Osteoblast (primary cell): ENCODE results near the gene ERVV-1. TPM values are rescaled to one million over a fixed set of nuclear protein-coding genes. Genes with fewer than 3 reads are reported as not detected.

Experiments
- DNase-seq: peaks from one replicate; pipeline ENCODE4 v3.0.0; 2011; ENCODE audit warnings: low spot score, mixed read lengths; ENCODE audit not compliant: insufficient read length; ENCODE audit errors: missing footprints
- H2AFZ ChIP-seq: 2 replicates; pipeline ENCODE4 v1.6.0; 2011; ENCODE audit warnings: mild to moderate bottlenecking, low read length
- H3K27ac ChIP-seq: 2 replicates; pipeline ENCODE4 v1.5.1; 2011; ENCODE audit warnings: mild to moderate bottlenecking, low read depth, low read length, moderate library complexity
- H3K27me3 ChIP-seq: 2 replicates; pipeline ENCODE4 v1.6.0; 2012; ENCODE audit warnings: mild to moderate bottlenecking, control low read depth, inconsistent platforms, low read length, moderate library complexity; ENCODE audit not compliant: insufficient read depth
- H3K36me3 ChIP-seq: 2 replicates; pipeline ENCODE4 v1.5.1; 2011; ENCODE audit warnings: mild to moderate bottlenecking, low read length, control low read depth, moderate library complexity; ENCODE audit not compliant: insufficient read depth
- H3K4me1 ChIP-seq: 2 replicates; pipeline ENCODE4 v1.5.1; 2011; ENCODE audit warnings: mild to moderate bottlenecking, low read length, control low read depth, moderate library complexity; ENCODE audit not compliant: insufficient read depth
- H3K4me2 ChIP-seq: 2 replicates; pipeline ENCODE4 v1.6.0; 2011; ENCODE audit warnings: mild to moderate bottlenecking, low read length; ENCODE audit not compliant: insufficient read depth
- H3K4me3 ChIP-seq: fragments of 200-600 bp; sonication (generic); 3 replicates; pipeline ENCODE4 v1.5.1; 2012; ENCODE audit warnings: mild to moderate bottlenecking, low read length, inconsistent platforms; ENCODE audit not compliant: insufficient read depth
- H3K79me2 ChIP-seq: 2 replicates; pipeline ENCODE4 v1.6.0; 2012; ENCODE audit warnings: mild to moderate bottlenecking, low read length, control low read depth, inconsistent platforms; ENCODE audit not compliant: insufficient read depth
- H3K9me3 ChIP-seq: 2 replicates; pipeline ENCODE4 v1.5.1; 2011; ENCODE audit warnings: low read depth, low read length, control low read depth
- H4K20me1 ChIP-seq: 2 replicates; pipeline ENCODE4 v1.6.0; 2012; ENCODE audit warnings: mild to moderate bottlenecking, low read length, control low read depth; ENCODE audit not compliant: insufficient read depth
- total RNA-seq: library from RNA; depleted of rRNA; stranded (reverse); fragments of >200 nt; gene quantifications from 2 replicates; pipeline ENCODE4 v1.2.3, GENCODE V29; 2012
- TF ChIP-seq, protein P1 (sequence below): IDR thresholded peaks from 2 replicates; pipeline ENCODE4 v1.5.1; 2011; ENCODE audit warnings: mild to moderate bottlenecking, low read depth, low read length, moderate library complexity; ENCODE audit errors: extremely low read depth

Gene ERVV-1
- total RNA-seq, 1 donor, result not detected

DNA sequence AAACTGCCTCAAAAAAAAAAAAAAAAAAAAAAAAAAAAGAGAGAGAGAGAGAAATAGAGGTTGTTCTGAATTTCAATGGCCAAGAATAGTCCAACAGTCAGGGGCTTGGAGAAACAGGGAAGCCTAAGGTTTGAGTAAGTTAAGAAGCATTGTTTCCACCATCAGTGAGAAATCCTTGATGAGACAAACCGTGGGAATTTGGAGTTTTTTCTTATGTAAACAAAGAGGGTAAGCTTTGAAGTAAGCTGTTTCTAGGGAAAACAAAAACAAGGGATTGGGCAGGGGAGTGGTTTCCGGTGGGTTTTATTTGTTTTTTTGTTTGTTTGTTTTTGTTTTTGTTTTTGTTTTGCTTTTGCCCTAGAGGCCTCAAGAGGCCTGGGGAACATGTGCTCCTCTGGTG is 11.2 kb upstream of the ERVV-1 start:
- Histone ChIP-seq H3K36me3 (no peaks in the 10 kb centered on the region), H3K4me1 (no peaks in the 10 kb centered on the region), H3K79me2 (no peaks in the 10 kb centered on the region), H3K9me3 (no peaks in the 10 kb centered on the region), H4K20me1 (no peaks in the 10 kb centered on the region), H3K4me2 (no peak overlapping the region), H3K4me3 (no peak overlapping the region), H2AFZ (no peak overlapping the region), H3K27me3 (no peaks in the 10 kb centered on the region), H3K27ac (no peak overlapping the region)
- DNase-seq, result no peak
- TF ChIP-seq, protein P1, sequence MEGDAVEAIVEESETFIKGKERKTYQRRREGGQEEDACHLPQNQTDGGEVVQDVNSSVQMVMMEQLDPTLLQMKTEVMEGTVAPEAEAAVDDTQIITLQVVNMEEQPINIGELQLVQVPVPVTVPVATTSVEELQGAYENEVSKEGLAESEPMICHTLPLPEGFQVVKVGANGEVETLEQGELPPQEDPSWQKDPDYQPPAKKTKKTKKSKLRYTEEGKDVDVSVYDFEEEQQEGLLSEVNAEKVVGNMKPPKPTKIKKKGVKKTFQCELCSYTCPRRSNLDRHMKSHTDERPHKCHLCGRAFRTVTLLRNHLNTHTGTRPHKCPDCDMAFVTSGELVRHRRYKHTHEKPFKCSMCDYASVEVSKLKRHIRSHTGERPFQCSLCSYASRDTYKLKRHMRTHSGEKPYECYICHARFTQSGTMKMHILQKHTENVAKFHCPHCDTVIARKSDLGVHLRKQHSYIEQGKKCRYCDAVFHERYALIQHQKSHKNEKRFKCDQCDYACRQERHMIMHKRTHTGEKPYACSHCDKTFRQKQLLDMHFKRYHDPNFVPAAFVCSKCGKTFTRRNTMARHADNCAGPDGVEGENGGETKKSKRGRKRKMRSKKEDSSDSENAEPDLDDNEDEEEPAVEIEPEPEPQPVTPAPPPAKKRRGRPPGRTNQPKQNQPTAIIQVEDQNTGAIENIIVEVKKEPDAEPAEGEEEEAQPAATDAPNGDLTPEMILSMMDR, result no peak

DNA sequence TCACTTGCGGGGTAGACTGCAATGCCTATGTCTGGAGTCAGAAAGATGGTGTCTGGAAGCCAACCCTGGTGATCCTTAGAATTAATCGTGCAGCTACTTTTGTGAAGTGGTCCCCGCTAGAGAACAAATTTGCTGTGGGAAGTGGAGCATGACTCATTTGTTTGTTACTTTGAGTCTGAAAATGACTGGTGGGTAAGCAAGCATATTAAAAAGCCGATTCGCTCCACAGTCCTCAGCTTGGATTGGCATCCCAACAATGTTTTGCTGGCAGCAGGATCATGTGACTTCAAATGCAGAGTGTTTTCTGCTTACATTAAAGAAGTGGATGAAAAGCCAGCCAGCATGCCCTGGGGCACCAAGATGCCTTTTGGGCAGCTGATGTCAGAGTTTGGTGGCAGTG is 9.5 kb upstream of the ERVV-1 start:
- no peaks in the 10 kb centered on the region for H3K9me3 ChIP-seq
- H4K20me1 ChIP-seq, result no peaks in the 10 kb centered on the region
- no peaks in the 10 kb centered on the region for H3K79me2 ChIP-seq
- H3K27me3 ChIP-seq, result no peaks in the 10 kb centered on the region
- no peaks in the 10 kb centered on the region for H3K36me3 ChIP-seq
- no peak overlapping the region for H3K27ac ChIP-seq
- H3K4me3 ChIP-seq, result no peak overlapping the region
- TF ChIP-seq, protein P1, result no peak
- no peak for DNase-seq
- no peaks in the 10 kb centered on the region for H3K4me1 ChIP-seq
- H2AFZ ChIP-seq, result no peak overlapping the region
- no peak overlapping the region for H3K4me2 ChIP-seq

DNA sequence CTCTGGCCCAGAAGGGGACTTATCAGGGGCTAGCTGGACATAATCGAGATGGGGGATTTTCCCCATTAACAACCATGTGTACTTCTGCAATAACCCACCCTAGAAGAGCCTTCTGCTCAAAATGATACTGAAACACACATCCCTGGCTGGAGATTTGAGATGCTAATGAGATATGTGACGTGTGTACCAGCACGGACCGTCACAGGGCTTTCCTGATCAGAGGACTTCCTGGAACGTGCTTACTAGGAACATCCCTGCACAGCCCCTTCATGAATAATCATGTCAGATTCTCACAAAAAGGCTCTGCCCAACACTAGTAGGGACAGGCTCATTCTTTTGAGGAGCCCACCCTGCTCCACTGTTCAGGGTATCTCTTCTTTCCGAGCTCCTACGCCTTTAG is 6.5 kb upstream of the ERVV-1 start:
- no peaks in the 10 kb centered on the region for H3K9me3 ChIP-seq
- H3K36me3 ChIP-seq, result no peaks in the 10 kb centered on the region
- H3K4me1 ChIP-seq, result no peaks in the 10 kb centered on the region
- H3K4me3 ChIP-seq, result no peak overlapping the region
- no peak overlapping the region for H3K4me2 ChIP-seq
- no peaks in the 10 kb centered on the region for H3K27me3 ChIP-seq
- no peak for DNase-seq
- TF ChIP-seq, protein P1, result no peak
- H4K20me1 ChIP-seq, result no peaks in the 10 kb centered on the region
- H2AFZ ChIP-seq, result no peak overlapping the region
- no peaks in the 10 kb centered on the region for H3K79me2 ChIP-seq
- H3K27ac ChIP-seq, result no peak overlapping the region

DNA sequence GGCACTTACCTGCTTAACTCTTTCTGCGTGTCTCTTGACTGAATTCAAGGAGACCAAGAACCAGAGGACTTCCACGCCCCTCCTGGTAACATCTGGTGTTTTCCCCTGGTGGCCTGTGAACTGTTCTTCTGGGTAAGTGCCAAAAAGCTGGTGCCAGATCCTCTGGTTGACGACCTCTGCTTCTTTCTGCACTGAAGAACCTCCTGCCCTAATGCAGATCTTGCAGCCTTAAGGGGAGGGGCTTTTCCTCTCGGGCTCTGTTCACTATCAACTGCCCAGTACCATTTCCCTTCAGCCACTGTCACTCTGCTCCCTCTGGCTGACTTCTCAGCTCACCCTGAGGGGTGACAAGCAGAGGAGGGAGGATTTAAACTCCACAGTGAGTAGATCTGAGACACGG is 6.1 kb upstream of the ERVV-1 start:
- Histone ChIP-seq H2AFZ (no peak overlapping the region), H3K4me1 (no peaks in the 10 kb centered on the region), H3K4me3 (no peak overlapping the region), H3K27me3 (no peaks in the 10 kb centered on the region), H3K27ac (no peak overlapping the region), H3K9me3 (no peaks in the 10 kb centered on the region), H3K36me3 (no peaks in the 10 kb centered on the region), H3K79me2 (no peaks in the 10 kb centered on the region), H3K4me2 (no peak overlapping the region), H4K20me1 (no peaks in the 10 kb centered on the region)
- TF ChIP-seq, protein P1, result no peak
- no peak for DNase-seq
